IMR-90 (cell line): ENCODE data around the gene EIF4E1B. TPM values are rescaled to one million over a fixed set of nuclear protein-coding genes. Genes with fewer than 3 reads are reported as not detected.

ENCODE experiments used
- ATAC-seq: fragments of 200-7000 bp; cut with Tn5 transposase; 2 replicates; pipeline ENCODE4 v1.9.1; 2020; ENCODE audit warnings: low read depth, mild to moderate bottlenecking, moderate library complexity
- BruUV-seq: library from RNA; stranded (reverse); fragments of 400-500 nt; replicated peaks from 2 replicates; lab custom pipeline; 2021; lab: Mats Ljungman, UMichigan
- CTCF ChIA-PET: fragments of 300-600 bp; formaldehyde crosslinking; extraction: SDS; loops from one replicate; lab custom pipeline; 2021; ENCODE audit warnings: antibody characterized with exemption; lab: Yijun Ruan, JAX
- POLR2A ChIA-PET: fragments of 300-600 bp; sonication (Branson Sonifier 250); formaldehyde crosslinking; loops from one replicate; lab custom pipeline; 2022; ENCODE audit warnings: antibody characterized with exemption; ENCODE audit not compliant: unreplicated experiment; lab: Charles Lee
- DNase-seq: peaks from one replicate; pipeline ENCODE4 v3.0.0; 2013
- H2AFZ ChIP-seq: replicated peaks from 2 replicates; pipeline ENCODE3; 2013; ENCODE audit warnings: low read length, mild to moderate bottlenecking; ENCODE audit not compliant: poor library complexity
- H2AK5ac ChIP-seq: 2 replicates; pipeline ENCODE4 v1.6.1; 2013; ENCODE audit warnings: low read depth, low read length, inconsistent platforms
- H2AK9ac ChIP-seq: replicated peaks from 2 replicates; pipeline ENCODE3; 2013; ENCODE audit warnings: mild to moderate bottlenecking, low read depth, low read length, moderate library complexity; ENCODE audit not compliant: poor library complexity
- H2BK120ac ChIP-seq: 2 replicates; pipeline ENCODE4 v1.6.1; 2013; ENCODE audit warnings: low read depth, low read length, inconsistent platforms
- H2BK15ac ChIP-seq: 3 replicates; pipeline ENCODE4 v1.6.1; 2013; ENCODE audit warnings: low read depth, low read length, inconsistent platforms
- H2BK20ac ChIP-seq: 2 replicates; pipeline ENCODE4 v1.6.1; 2013; ENCODE audit warnings: low read depth, mild to moderate bottlenecking, inconsistent platforms, low read length, moderate library complexity
- H2BK5ac ChIP-seq: 2 replicates; pipeline ENCODE4 v1.6.1; 2013; ENCODE audit warnings: mild to moderate bottlenecking, low read depth, low read length, inconsistent platforms; ENCODE audit not compliant: poor library complexity, severe bottlenecking
- H3K14ac ChIP-seq: replicated peaks from 2 replicates; pipeline ENCODE4 v1.6.1; 2013; ENCODE audit warnings: low read depth, low read length, inconsistent platforms
- H3K18ac ChIP-seq: 2 replicates; pipeline ENCODE4 v1.6.1; 2013; ENCODE audit warnings: low read depth, low read length, control low read depth
- H3K23ac ChIP-seq: 2 replicates; pipeline ENCODE4 v1.6.1; 2013; ENCODE audit warnings: low read depth, low read length, inconsistent platforms
- H3K27ac ChIP-seq: 2 replicates; pipeline ENCODE4 v1.5.1; 2013; ENCODE audit warnings: mild to moderate bottlenecking, control low read depth, low read length; ENCODE audit not compliant: insufficient read depth
- H3K27me3 ChIP-seq: 2 replicates; pipeline ENCODE4 v1.6.1; 2013; ENCODE audit warnings: low read length; ENCODE audit not compliant: control insufficient read depth, insufficient read depth
- H3K36me3 ChIP-seq: 2 replicates; pipeline ENCODE4 v1.6.1; 2013; ENCODE audit warnings: low read length, mixed read lengths; ENCODE audit not compliant: control insufficient read depth, insufficient read depth
- H3K4ac ChIP-seq: 2 replicates; pipeline ENCODE4 v1.6.1; 2013; ENCODE audit warnings: low read depth, low read length, inconsistent platforms
- H3K4me1 ChIP-seq: 2 replicates; pipeline ENCODE4 v1.6.1; 2013; ENCODE audit warnings: low read length, mixed read lengths; ENCODE audit not compliant: control insufficient read depth, insufficient read depth
- H3K4me2 ChIP-seq: 2 replicates; pipeline ENCODE4 v1.6.1; 2013; ENCODE audit warnings: low read depth, mild to moderate bottlenecking, control low read depth, low read length, moderate library complexity
- H3K4me3 ChIP-seq: 2 replicates; pipeline ENCODE4 v1.5.1; 2013; ENCODE audit warnings: low read depth, mild to moderate bottlenecking, control low read depth, low read length, moderate library complexity; ENCODE audit not compliant: insufficient read depth
- H3K56ac ChIP-seq: 2 replicates; pipeline ENCODE4 v1.6.1; 2013; ENCODE audit warnings: low read length, inconsistent platforms; ENCODE audit not compliant: insufficient read depth; ENCODE audit errors: extremely low read depth
- H3K79me1 ChIP-seq, 2 experiments: 2 replicates each; pipeline ENCODE4 v1.6.1; 2013; ENCODE audit warnings: low read length in 2 of 2, inconsistent platforms in 1 of 2, low read depth in 1 of 2
- H3K9ac ChIP-seq: 2 replicates; pipeline ENCODE4 v1.6.1; 2013; ENCODE audit warnings: low read depth, low read length, control low read depth
- H3K9me1 ChIP-seq: 2 replicates; pipeline ENCODE4 v1.6.1; 2013; ENCODE audit warnings: low read length, inconsistent platforms; ENCODE audit not compliant: insufficient read depth
- H3K9me3 ChIP-seq: 2 replicates; pipeline ENCODE4 v1.6.1; 2013; ENCODE audit warnings: low read length; ENCODE audit not compliant: control insufficient read depth, insufficient read depth
- H4K20me1 ChIP-seq: 2 replicates; pipeline ENCODE4 v1.6.1; 2013; ENCODE audit warnings: low read length, inconsistent platforms; ENCODE audit not compliant: insufficient read depth
- H4K5ac ChIP-seq: 2 replicates; pipeline ENCODE4 v1.6.1; 2013; ENCODE audit warnings: mild to moderate bottlenecking, low read depth, low read length, control low read depth
- H4K8ac ChIP-seq, 2 experiments: 2 replicates each; pipeline ENCODE4 v1.6.1; 2013; ENCODE audit warnings: low read depth in 2 of 2, low read length in 2 of 2, control low read depth in 1 of 2, inconsistent platforms in 1 of 2
- H4K91ac ChIP-seq: 2 replicates; pipeline ENCODE4 v1.6.1; 2013; ENCODE audit warnings: low read depth, low read length, inconsistent platforms; ENCODE audit not compliant: insufficient read depth
- BHLHE40 ChIP-seq: fragments of 150-350 bp; IDR thresholded peaks from 2 replicates; pipeline ENCODE4 v1.6.1; 2016; ENCODE audit warnings: mild to moderate bottlenecking, low read depth, low read length
- CTCF ChIP-seq: conservative IDR thresholded peaks from 2 replicates; pipeline ENCODE4 v1.5.1; 2012; ENCODE audit warnings: mild to moderate bottlenecking, low read depth, low read length, improper control_type of control experiment
- FOS ChIP-seq: fragments of 150-350 bp; IDR thresholded peaks from 2 replicates; pipeline ENCODE4 v1.6.1; 2016; ENCODE audit warnings: low read depth, low read length
- MAFK ChIP-seq: IDR thresholded peaks from 2 replicates; pipeline ENCODE4 v1.6.1; 2012; ENCODE audit warnings: low read depth, low read length, improper control_type of control experiment
- MAZ ChIP-seq: IDR thresholded peaks from 2 replicates; pipeline ENCODE4 v1.6.1; 2012; ENCODE audit warnings: low read depth, mild to moderate bottlenecking, low read length, improper control_type of control experiment, moderate library complexity, borderline replicate concordance
- NFE2L2 ChIP-seq: fragments of 150-350 bp; IDR thresholded peaks from 2 replicates; pipeline ENCODE4 v1.6.1; 2016; ENCODE audit warnings: low read depth, mild to moderate bottlenecking, low read length
- POLR2A ChIP-seq: IDR thresholded peaks from 2 replicates; pipeline ENCODE4 v1.6.1; 2012; ENCODE audit warnings: mild to moderate bottlenecking, low read depth, low read length
- SMC3 ChIP-seq: fragments of 150-350 bp; IDR thresholded peaks from 2 replicates; pipeline ENCODE4 v1.6.1; 2016; ENCODE audit warnings: low read depth, mild to moderate bottlenecking, antibody characterized with exemption, low read length, moderate library complexity
- WGBS, 2 experiments: methylation state at CpG; one replicate each; pipeline versions ENCODE4 v1.1.5 to v1.1.7; 2013; ENCODE audit warnings: missing lambda C conversion rate in 2 of 2; ENCODE audit not compliant: insufficient read length in 1 of 2; ENCODE audit errors: extremely low coverage in 2 of 2; 5-methylcytosine and 5-hydroxymethylcytosine counted together
- dilution Hi-C: fragments of 300-500 bp; cut with HindIII; formaldehyde crosslinking; loops from one replicate; pipeline ENCODE4 v1.14.3; 2018; ENCODE audit warnings: low sequenced_read_pairs; ENCODE audit not compliant: unreplicated experiment
- in situ Hi-C: fragments of 300-500 bp; cut with MboI; formaldehyde crosslinking; loops from 3 replicates; pipeline ENCODE4 v1.14.3; 2019; ENCODE audit warnings: low sequenced_read_pairs, inconsistent platforms, mixed read lengths
- intact Hi-C: fragments of 100-400 bp; cut with micrococcal nuclease; formaldehyde crosslinking; loops from 2 replicates; pipeline ENCODE4 v1.10.0; 2022
- polyA plus RNA-seq, 3 experiments: library from polyadenylated mRNA; depleted of rRNA; stranded (reverse); fragments of >200 nt; gene quantifications; 2 replicates each; pipeline ENCODE4 v1.2.3, GENCODE V29; 2012; ENCODE audit warnings: low replicate concordance in 1 of 3
- total RNA-seq: library from RNA; depleted of rRNA; stranded (reverse); fragments of >200 nt; gene quantifications from 2 replicates; pipeline ENCODE4 v1.2.3, GENCODE V29; 2012
- TF ChIP-seq, protein P1 (sequence below): fragments of 150-350 bp; IDR thresholded peaks from 2 replicates; pipeline ENCODE4 v1.6.1; 2017; ENCODE audit warnings: mild to moderate bottlenecking, antibody characterized with exemption, low read length, low read depth
- TF ChIP-seq, protein P2 (sequence below): fragments of 150-350 bp; IDR thresholded peaks from 2 replicates; pipeline ENCODE4 v1.6.1; 2016; ENCODE audit warnings: low read depth, mild to moderate bottlenecking, low read length, moderate library complexity, borderline replicate concordance

EIF4E1B gene
- total and polyA plus RNA-seq, 2 of the 4 experiments (the other 2 are of a cell fraction) = not detected

GRCh38 chr5:176656467-176656990 lies 26.1 kb downstream of the EIF4E1B start:
- no peak overlapping the region for H3K9ac ChIP-seq
- H3K18ac ChIP-seq = no peak overlapping the region
- H2BK20ac ChIP-seq = no peak overlapping the region
- no peak overlapping the region for H2AK5ac ChIP-seq
- H2BK15ac ChIP-seq = no peak overlapping the region
- no peak overlapping the region for H3K27ac ChIP-seq
- H3K4me1 ChIP-seq = 0 out of 2 replicates have a peak, but pooled peaks cover 2% of the 10 kb centered on the region
- H3K23ac ChIP-seq = no peak overlapping the region
- no peak overlapping the region for H2AFZ ChIP-seq
- H3K56ac ChIP-seq = no peak overlapping the region
- DNase-seq (no peak), ATAC-seq (no peak)
- H4K5ac ChIP-seq = no peak overlapping the region
- BruUV-seq = no TSS peak
- H2BK120ac ChIP-seq = no peak overlapping the region
- no peak overlapping the region for H3K4me3 ChIP-seq
- peaks cover 10% of the 10 kb centered on the region; the same call in 1 of the 2 replicates for H3K36me3 ChIP-seq
- H4K8ac ChIP-seq = no peak overlapping the region
- POLR2A ChIA-PET = no interaction called here
- dilution Hi-C loops = no loop called here
- no peaks in the 10 kb centered on the region for H3K9me3 ChIP-seq
- peaks cover 6% of the 10 kb centered on the region; the same call in 1 of the 2 replicates for H3K9me1 ChIP-seq
- H2AK9ac ChIP-seq = no peak overlapping the region
- no peak overlapping the region for H2BK5ac ChIP-seq
- no peaks in the 10 kb centered on the region for H3K27me3 ChIP-seq
- H3K14ac ChIP-seq = no peak overlapping the region
- H4K91ac ChIP-seq = no peak overlapping the region
- TF ChIP-seq POLR2A = no peak
- TF ChIP-seq CTCF = no peak
- TF ChIP-seq SMC3 = no peak
- TF ChIP-seq MAFK = no peak
- TF ChIP-seq, protein P1, sequence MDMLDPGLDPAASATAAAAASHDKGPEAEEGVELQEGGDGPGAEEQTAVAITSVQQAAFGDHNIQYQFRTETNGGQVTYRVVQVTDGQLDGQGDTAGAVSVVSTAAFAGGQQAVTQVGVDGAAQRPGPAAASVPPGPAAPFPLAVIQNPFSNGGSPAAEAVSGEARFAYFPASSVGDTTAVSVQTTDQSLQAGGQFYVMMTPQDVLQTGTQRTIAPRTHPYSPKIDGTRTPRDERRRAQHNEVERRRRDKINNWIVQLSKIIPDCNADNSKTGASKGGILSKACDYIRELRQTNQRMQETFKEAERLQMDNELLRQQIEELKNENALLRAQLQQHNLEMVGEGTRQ = no peak
- no peak for TF ChIP-seq FOS
- no peak for TF ChIP-seq BHLHE40
- TF ChIP-seq, protein P2, sequence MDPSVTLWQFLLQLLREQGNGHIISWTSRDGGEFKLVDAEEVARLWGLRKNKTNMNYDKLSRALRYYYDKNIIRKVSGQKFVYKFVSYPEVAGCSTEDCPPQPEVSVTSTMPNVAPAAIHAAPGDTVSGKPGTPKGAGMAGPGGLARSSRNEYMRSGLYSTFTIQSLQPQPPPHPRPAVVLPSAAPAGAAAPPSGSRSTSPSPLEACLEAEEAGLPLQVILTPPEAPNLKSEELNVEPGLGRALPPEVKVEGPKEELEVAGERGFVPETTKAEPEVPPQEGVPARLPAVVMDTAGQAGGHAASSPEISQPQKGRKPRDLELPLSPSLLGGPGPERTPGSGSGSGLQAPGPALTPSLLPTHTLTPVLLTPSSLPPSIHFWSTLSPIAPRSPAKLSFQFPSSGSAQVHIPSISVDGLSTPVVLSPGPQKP = no peak
- TF ChIP-seq NFE2L2 = no peak
- no peak for TF ChIP-seq MAZ
- CTCF ChIA-PET = no interaction called here
- peaks cover 26% of the 10 kb centered on the region for H4K20me1 ChIP-seq
- no peak overlapping the region for H3K4me2 ChIP-seq
- WGBS, 2 experiments = 90% methylated on average over 2 of the region's 13 CpGs; no CpG with 5 or more reads in 1 of the 2 experiments
- in situ Hi-C loops = no loop called here
- intact Hi-C loops = no loop called here
- no peak overlapping the region for H3K4ac ChIP-seq
- H3K79me1 ChIP-seq = peaks cover 0 to 11% of the 10 kb centered on the region in 2 experiments; a peak in 1 of 4 replicates
